Right lobe of liver (tissue), 6 donors: ENCODE data around the gene VGF. TPM values are rescaled to one million over a fixed set of nuclear protein-coding genes. Genes with fewer than 3 reads are reported as not detected.
"Not testable (repeated sequence)": the region's sequence is repeated elsewhere in the genome, so short reads cannot be mapped to it uniquely, and the experiment has no call there.

Source experiments
- ATAC-seq, 4 donors: fragments of 200-7000 bp; cut with Tn5 transposase; one replicate each; pipeline ENCODE4 v1.9.1; 2020; ENCODE audit warnings: mild to moderate bottlenecking in 4 of 4, moderate library complexity in 4 of 4
- DNase-seq, 3 donors: peaks; one replicate each; pipeline ENCODE4 v3.0.0-alpha.2; 2020
- H3K27ac ChIP-seq, 3 donors: fragments of 200-600 bp; one replicate each; pipeline ENCODE4 v1.8.0; 2022
- H3K27me3 ChIP-seq, 2 donors: fragments of 200-600 bp; one replicate each; pipeline ENCODE4 v1.8.0; 2022
- H3K36me3 ChIP-seq, 4 donors: fragments of 200-600 bp; sonication (generic) in 1 of 4; one replicate each; pipeline versions ENCODE4 v1.5.1 to v1.8.0; 2017 to 2022; ENCODE audit warnings: control low read depth in 1 of 4
- H3K4me1 ChIP-seq, 4 donors: fragments of 200-600 bp; sonication (generic) in 1 of 4; one replicate each; pipeline versions ENCODE4 v1.5.1 to v1.8.0; 2017 to 2022; ENCODE audit warnings: control low read depth in 1 of 4
- H3K4me3 ChIP-seq, 3 donors: fragments of 200-600 bp; one replicate each; pipeline ENCODE4 v1.8.0; 2022
- H3K9me3 ChIP-seq, 4 donors: fragments of 200-600 bp; sonication (generic) in 1 of 4; one replicate each; pipeline versions ENCODE4 v1.5.1 to v1.8.0; 2017 to 2022; ENCODE audit warnings: control low read depth in 1 of 4
- CTCF ChIP-seq, 4 donors: fragments of 200-600 bp in 3 of 4; fragments of 450-650 bp in 1 of 4; IDR thresholded peaks; one replicate each; pipeline versions ENCODE4 v1.5.1 to v1.8.0; 2016 to 2022; ENCODE audit warnings: antibody characterized with exemption in 4 of 4, mild to moderate bottlenecking in 2 of 4
- POLR2A ChIP-seq: fragments of 450-650 bp; IDR thresholded peaks from one replicate; pipeline ENCODE4 v1.6.1; 2017; ENCODE audit warnings: antibody characterized with exemption, mild to moderate bottlenecking
- WGBS: methylation state at CpG from one replicate; pipeline ENCODE4 v1.1.6; 2018; ENCODE audit warnings: low coverage, low lambda C conversion rate; ENCODE audit not compliant: insufficient coverage; ENCODE audit errors: missing lambda C conversion rate; 5-methylcytosine and 5-hydroxymethylcytosine counted together
- intact Hi-C, 2 donors: fragments of 100-400 bp; cut with DNase I; formaldehyde crosslinking; loops; one replicate each; pipeline versions ENCODE4 v1.11.2 to v1.14.1; 2022
- total RNA-seq, 6 experiments: library from RNA; depleted of rRNA in 2 of 6; stranded (reverse); fragments of >200 nt in 2 of 6; fragmentation: NEBNext Ultra II Directional in 3 of 6; extraction: Animal tissue kit (Norgen Biotek cat#: 25700) in 3 of 6; gene quantifications; one replicate each; pipeline versions ENCODE4 v1.1.0 to v1.2.4, GENCODE V29; 2016 to 2023
- donor health status: DM: no; HTN: yes; CAD: no.
- donor health status: DM: no; HTN: no; CAD: no.
- donor health status: DM: no; HTN: no; CAD: no.
- donor health status: DM: no; HTN: yes; CAD: no.
- donor health status: DM: no; HTN: yes; CAD: no.

VGF gene
- total RNA-seq, 6 experiments from 2014 or later: not detected

- H3K9me3 ChIP-seq: no peaks in the 10 kb centered on the region
- H3K4me1 ChIP-seq: peaks cover 0 to 11% (median 0%) of the 10 kb centered on the region in 4 donors
- ATAC-seq: no peak
- H3K4me3 ChIP-seq: no peak overlapping the region
- intact Hi-C loops: no loop called here
- 100% methylated on average over 1 of the region's 5 CpGs for WGBS
- TF ChIP-seq CTCF (IDR thresholded peaks at IDR 0.05): no peak
- TF ChIP-seq POLR2A: no peak
- no peaks in the 10 kb centered on the region for H3K27me3 ChIP-seq
- peaks cover 0 to 11% (median 0%) of the 10 kb centered on the region in 4 donors for H3K36me3 ChIP-seq
- no peak overlapping the region for H3K27ac ChIP-seq
- DNase-seq: no peak
Measured at GRCh38 chr7:101202603-101202918, 37.2 kb upstream of the VGF start.

- Histone ChIP-seq H3K9me3 (no peaks in the 10 kb centered on the region), H3K36me3 (peaks cover 0 to 8% (median 0%) of the 10 kb centered on the region in 4 donors), H3K4me1 (peaks cover 0 to 11% (median 0%) of the 10 kb centered on the region in 4 donors), H3K27me3 (no peaks in the 10 kb centered on the region), H3K4me3 (peak overlapping the region; percentile 45 to 56 (median 47)), H3K27ac (peak overlapping the region in 2 of 3 donors; percentile 1 to 66)
- DNase-seq (peak; percentile 75 to 84 (median 77)), ATAC-seq (peak; percentile 72 to 82 (median 80))
- 6% methylated on average over 3 of the region's 75 CpGs for WGBS
- intact Hi-C loops: no loop called here
- TF ChIP-seq POLR2A (no peak), CTCF (IDR thresholded peaks at IDR 0.05) (no peak)
Measured at GRCh38 chr7:101201695-101202602, 36.6 kb upstream of the VGF start.

GRCh38 chr7:101200862-101201599 is 35.7 kb upstream of the VGF start, which contains the start of gene MOGAT3:
TSS of gene MOGAT3 (minus strand) at chr7:101201036. CDS start at chr7:101200854, 182 bp downstream.
- TF ChIP-seq CTCF (IDR thresholded peaks at IDR 0.05): no peak
- TF ChIP-seq POLR2A: peak; percentile 90
- Histone ChIP-seq H3K4me1 (peaks cover 0 to 11% (median 0%) of the 10 kb centered on the region in 4 donors), H3K27ac (peak within 1 kb of the TSS; percentile 50 to 66 (median 60)), H3K36me3 (peaks cover 0 to 3% (median 0%) of the 10 kb centered on the region in 4 donors), H3K4me3 (peak within 1 kb of the TSS; percentile 45 to 56 (median 47)), H3K27me3 (no peaks in the 10 kb centered on the region), H3K9me3 (no peaks in the 10 kb centered on the region)
- intact Hi-C loops: no loop called here
- DNase-seq: peak; percentile 79 to 84 (median 82)
- 10% methylated on average over 18 of the region's 21 CpGs for WGBS
- peak; percentile 78 to 87 (median 85) for ATAC-seq

GRCh38 chr7:101200504-101200861 is 35.1 kb upstream of the VGF start:
- Histone ChIP-seq H3K27me3 (no peaks in the 10 kb centered on the region), H3K27ac (peak overlapping the region; percentile 50 to 66 (median 60)), H3K36me3 (no peaks in the 10 kb centered on the region), H3K4me1 (peaks cover 0 to 11% (median 0%) of the 10 kb centered on the region in 4 donors), H3K9me3 (no peaks in the 10 kb centered on the region), H3K4me3 (peak overlapping the region; percentile 45 to 56 (median 47))
- TF ChIP-seq POLR2A: no peak
- TF ChIP-seq CTCF (IDR thresholded peaks at IDR 0.05): no peak
- DNase-seq: no peak
- 20% methylated on average over 1 of the region's 2 CpGs for WGBS
- peak; percentile 52 to 69 (median 66) for ATAC-seq
- intact Hi-C loops: no loop called here

- WGBS: no CpG with 5 or more reads among the region's 10 CpGs
- H3K4me3 ChIP-seq: not testable (repeated sequence)
Measured at GRCh38 chr7:101199522-101199921, 34.2 kb upstream of the VGF start.

More at GRCh38 chr7:101199522-101199921, 34.2 kb upstream of the VGF start:
- H3K27ac ChIP-seq, H3K27me3 ChIP-seq, H3K36me3 ChIP-seq, ATAC-seq, DNase-seq, H3K9me3 ChIP-seq: not testable (repeated sequence)
- H3K4me1 ChIP-seq: peaks cover 0 to 11% (median 0%) of the 10 kb centered on the region in 4 donors
- intact Hi-C loops: loop anchor here (10.0 kb wide), 1 partner anchor 55 kb away; no protein-coding TSS in a partner anchor
